Activated CD8-positive, alpha-beta memory T cell treated with anti-CD3 and anti-CD28 coated beads, Interleukin-2, amount 50 U/mL, for 4 hours (primary cell): ENCODE data around the gene HIPK2.

Experiments
- DNase-seq: peaks from one replicate; pipeline ENCODE4 v3.0.0-alpha.2; 2020

HIPK2 gene

GRCh38 chr7:139750459-139751095 is 27.2 kb downstream of the HIPK2 start:
- DNase-seq = no peak

GRCh38 chr7:139749545-139749944 is 28.3 kb downstream of the HIPK2 start:
- DNase-seq = no peak

- DNase-seq = no peak
Measured at GRCh38 chr7:139748941-139749340, 28.9 kb downstream of the HIPK2 start.

GRCh38 chr7:139748373-139748765 is 29.4 kb downstream of the HIPK2 start:
- DNase-seq = no peak

DNA sequence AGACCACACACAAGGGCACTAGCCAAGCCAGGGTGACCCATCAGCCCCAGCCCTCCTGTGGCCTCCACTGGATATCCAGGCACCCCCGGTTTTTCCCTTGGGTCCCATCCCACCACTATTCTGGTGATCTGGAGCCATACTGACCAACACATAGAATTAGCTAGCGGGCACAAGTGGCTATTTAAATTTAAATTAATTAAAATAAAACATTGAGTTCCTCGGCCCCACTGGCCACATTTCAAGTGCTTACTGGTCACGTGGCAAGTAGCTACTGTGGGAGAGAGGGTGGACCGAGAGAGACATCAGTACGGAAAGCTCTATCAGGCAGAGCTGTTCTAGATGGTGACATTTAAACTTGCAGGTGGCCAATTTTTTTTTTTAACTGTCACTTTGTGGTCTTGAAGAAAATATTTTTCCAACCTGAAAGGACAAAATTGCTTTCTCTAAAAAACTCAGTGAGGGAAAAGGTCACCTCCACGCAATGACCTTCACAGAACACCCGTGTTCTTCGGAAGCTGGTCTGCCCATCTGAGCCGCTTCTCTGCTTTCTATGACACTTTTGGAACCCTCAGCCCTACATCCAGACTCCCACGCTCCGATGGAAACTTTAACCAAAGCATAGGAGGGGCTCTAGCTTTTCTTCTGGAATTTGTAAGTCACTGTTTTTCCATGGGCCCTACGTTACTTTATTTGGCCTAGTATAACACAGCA is 30.0 kb downstream of the HIPK2 start:
- DNase-seq = no peak

GRCh38 chr7:139746652-139747051 is 31.1 kb downstream of the HIPK2 start:
- no peak for DNase-seq

DNA sequence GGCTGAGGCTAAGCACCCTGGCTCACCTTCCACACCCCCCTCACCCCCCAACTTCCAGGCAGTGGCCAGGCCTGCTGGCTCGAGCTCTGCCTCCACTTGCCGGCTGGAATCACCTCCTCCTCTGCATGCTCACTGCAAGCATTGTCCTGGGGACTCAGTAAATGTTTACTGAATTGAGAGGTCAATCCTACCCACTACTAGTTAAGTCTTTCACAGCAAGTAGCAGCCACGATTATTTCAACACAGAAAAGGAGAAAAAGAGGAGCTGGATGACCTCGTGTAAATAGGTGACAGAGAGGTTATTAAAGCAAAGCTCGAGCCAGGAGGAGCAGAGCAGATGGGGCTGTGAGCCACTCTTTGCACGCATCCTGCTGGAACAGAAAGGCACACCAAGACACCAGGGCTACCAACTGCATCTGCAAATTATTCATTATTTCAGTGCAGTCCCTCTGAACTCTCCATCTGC is 32.1 kb downstream of the HIPK2 start:
- no peak for DNase-seq

DNA sequence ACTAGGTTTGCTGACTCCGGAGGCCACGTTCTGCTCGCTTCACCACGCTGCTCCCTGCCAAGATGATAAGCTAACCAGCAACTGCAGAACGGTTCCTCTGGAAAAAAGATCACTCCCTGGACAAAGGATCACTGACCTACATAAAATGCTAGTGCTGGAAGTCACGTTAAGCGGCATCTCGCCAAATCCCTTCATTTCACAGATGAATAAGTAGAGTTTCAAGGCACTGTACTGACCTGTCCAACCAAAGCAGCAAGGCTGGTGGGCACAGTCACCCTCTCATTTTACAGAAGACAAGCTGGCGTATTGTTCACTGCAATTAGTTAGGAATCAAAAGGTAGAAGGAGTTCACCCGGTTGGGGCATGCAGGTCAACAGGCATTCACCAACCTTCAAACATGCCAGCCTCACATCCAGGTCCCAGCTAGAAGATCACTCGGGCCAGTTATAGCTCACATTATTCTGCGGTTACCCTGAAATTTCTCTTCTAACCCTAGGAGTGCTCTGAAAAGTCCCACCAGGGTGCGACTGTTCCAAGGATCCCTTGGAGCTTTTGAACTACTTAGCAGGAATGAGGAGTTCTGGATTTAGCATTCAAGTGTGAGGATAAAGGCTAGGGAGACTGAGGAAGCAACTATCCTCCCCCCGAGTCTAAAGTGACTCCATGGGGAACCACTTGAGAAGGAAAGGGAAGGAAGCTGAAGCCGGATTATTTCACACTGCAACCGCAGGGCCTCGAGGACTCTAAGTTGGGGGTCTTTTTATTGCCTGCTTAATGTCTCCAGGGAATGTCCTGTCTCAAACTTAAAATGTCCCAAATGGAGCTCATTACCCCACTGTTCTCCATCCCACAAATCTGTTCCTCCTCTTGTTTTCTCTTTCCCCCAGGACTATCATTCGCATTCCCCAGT is 32.8 kb downstream of the HIPK2 start:
- DNase-seq = no peak

GRCh38 chr7:139743967-139744767 is 33.6 kb downstream of the HIPK2 start:
- DNase-seq = no peak

- DNase-seq = no peak
Measured at GRCh38 chr7:139743267-139743966, 34.4 kb downstream of the HIPK2 start.

GRCh38 chr7:139741789-139742344 is 35.9 kb downstream of the HIPK2 start:
- DNase-seq = no peak

GRCh38 chr7:139741239-139741638 is 36.6 kb downstream of the HIPK2 start:
- DNase-seq = no peak

GRCh38 chr7:139739863-139740597 is 37.8 kb downstream of the HIPK2 start:
- no peak for DNase-seq

GRCh38 chr7:139738772-139739171 is 39.0 kb downstream of the HIPK2 start:
- no peak for DNase-seq

DNA sequence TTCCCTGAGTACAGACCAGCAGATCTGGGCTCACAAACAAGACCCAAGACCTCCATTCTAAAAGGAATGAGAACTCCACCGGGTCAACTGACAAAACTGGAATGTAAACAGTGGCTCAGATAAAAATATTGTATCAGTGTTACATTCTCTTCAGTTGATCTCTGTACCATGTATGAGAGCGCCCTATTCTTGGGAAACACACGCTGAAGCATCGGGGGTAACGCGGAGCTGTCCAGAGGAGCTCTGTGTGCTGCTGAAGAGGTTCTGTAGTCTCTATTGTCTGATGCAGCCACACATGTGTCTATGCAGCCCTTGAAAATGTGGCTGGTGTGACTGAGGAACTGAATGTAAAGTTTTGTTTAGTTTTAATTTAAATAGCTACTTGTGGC is 39.7 kb downstream of the HIPK2 start:
- no peak for DNase-seq

DNA sequence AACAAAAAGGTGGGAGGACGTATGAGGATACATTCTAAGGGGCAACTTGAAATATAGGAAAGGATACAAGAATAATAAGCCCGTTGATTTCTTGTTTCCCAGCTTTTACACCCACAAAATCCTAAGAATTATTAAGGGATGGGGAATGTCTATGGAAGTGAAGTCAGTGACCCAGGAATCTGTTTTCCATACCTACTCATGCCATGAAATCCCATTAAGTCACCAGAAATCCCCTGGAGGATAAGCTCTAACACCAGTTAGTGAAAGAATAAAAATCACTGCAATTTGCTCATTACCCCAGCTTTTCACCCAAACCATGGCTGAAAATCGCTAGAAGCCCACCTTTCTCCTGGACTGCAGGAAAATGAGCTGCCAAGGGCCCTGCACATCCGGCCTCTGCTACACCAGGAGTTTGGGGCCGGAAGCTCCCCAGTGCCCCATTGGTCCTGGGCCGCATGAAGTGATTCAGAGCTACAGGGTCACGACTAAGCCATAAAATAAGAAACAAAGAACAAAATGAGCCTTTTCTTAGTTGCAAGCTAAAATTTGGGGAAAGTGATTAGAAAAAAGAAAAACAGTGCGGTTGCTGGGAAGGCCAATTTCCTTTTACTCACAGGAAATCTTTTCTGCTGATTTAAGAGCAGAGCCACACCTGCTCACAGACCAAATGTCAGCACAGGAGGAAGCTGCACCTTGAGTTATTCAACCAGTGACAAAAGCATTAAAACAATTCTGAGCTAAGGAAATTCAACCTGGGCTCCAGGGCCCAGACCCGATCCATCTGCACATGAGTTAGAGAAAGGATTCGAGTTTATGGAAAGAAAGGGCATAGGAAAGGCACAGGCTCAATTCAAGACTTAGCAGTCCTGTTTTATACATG is 40.3 kb downstream of the HIPK2 start:
- DNase-seq = no peak

- no peak for DNase-seq
Measured at GRCh38 chr7:139735912-139736595, 41.7 kb downstream of the HIPK2 start.

- DNase-seq = no peak
Measured at GRCh38 chr7:139735466-139735865, 42.3 kb downstream of the HIPK2 start.

DNA sequence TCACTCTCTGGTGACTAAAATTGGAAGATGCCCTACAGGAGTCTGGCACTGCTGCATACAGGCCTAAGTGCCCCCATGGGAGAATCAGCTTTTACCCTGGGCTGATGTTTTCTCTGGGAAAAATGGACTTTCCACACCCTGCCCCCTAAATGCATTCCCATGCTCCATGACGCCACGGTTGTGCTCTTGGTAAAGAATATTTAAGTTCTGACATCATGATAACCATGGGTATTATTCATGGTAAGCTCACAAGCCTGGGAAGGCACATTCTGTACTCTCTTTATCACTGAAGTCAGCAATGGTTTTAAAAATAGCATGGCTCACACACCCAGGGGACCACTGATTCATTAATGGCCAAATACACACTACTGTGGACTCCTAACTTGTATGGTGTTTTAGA is 43.4 kb downstream of the HIPK2 start:
- DNase-seq = no peak
